PFSK-1 (cell line): ENCODE measurements around the gene MAML1.

ENCODE experiments used
- POLR2AphosphoS5 ChIP-seq: IDR thresholded peaks from 2 replicates; pipeline ENCODE4 v1.6.1; 2012; ENCODE audit warnings: low read depth, mild to moderate bottlenecking, control low read depth, low read length, moderate library complexity
- TAF1 ChIP-seq: IDR thresholded peaks from 2 replicates; pipeline ENCODE4 v1.6.1; 2012; ENCODE audit warnings: low read length, control low read depth, borderline replicate concordance; ENCODE audit not compliant: insufficient read depth
- TF ChIP-seq, protein P1 (sequence below), 2 experiments: IDR thresholded peaks; 2 replicates each; pipeline versions ENCODE4 v1.6.1 to v1.8.0; 2011 to 2012; ENCODE audit warnings: low read depth in 2 of 2, low read length in 2 of 2, control low read depth in 1 of 2, inconsistent platforms in 1 of 2, mild to moderate bottlenecking in 1 of 2, moderate library complexity in 1 of 2; ENCODE audit not compliant: insufficient read depth in 1 of 2

DNA sequence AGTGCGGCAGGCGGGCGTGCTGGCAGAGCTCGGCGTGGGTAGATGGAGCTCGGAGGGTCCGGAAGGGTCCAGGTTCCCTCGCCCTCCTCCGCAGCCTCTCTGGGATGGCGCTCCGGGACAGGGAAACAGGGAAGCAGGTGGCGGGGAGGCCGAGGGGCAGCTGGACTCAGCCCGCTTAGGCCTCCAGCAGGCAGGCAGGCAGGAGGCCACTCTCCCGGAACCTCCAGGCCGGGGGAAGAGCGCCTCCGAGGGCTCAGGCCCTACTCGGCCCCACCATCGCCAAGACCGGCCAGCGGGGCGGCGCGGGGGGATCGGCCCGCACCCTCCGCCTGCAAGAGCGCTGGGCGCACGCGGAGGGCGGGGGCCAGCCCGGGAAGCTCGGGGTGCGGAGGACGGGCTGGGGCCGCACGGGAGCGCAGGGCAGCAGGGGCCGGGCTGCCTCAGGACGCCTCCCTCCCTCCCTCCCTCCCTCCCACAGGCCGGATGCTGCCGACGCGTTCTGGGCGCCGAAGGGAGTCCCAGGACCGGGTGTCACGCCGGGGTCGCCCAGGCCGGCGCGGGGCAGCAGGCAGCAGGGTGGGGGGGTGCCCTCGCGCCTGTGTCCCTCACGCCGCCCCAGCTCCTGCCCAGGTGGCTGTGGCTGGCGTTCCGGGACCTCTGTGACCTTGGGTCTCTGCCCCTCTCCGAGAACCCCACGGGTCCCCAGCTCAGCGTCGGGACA, 73.1 kb downstream of the MAML1 start:
- TF ChIP-seq POLR2AphosphoS5 = no peak
- no peak for TF ChIP-seq TAF1
- TF ChIP-seq, protein P1, sequence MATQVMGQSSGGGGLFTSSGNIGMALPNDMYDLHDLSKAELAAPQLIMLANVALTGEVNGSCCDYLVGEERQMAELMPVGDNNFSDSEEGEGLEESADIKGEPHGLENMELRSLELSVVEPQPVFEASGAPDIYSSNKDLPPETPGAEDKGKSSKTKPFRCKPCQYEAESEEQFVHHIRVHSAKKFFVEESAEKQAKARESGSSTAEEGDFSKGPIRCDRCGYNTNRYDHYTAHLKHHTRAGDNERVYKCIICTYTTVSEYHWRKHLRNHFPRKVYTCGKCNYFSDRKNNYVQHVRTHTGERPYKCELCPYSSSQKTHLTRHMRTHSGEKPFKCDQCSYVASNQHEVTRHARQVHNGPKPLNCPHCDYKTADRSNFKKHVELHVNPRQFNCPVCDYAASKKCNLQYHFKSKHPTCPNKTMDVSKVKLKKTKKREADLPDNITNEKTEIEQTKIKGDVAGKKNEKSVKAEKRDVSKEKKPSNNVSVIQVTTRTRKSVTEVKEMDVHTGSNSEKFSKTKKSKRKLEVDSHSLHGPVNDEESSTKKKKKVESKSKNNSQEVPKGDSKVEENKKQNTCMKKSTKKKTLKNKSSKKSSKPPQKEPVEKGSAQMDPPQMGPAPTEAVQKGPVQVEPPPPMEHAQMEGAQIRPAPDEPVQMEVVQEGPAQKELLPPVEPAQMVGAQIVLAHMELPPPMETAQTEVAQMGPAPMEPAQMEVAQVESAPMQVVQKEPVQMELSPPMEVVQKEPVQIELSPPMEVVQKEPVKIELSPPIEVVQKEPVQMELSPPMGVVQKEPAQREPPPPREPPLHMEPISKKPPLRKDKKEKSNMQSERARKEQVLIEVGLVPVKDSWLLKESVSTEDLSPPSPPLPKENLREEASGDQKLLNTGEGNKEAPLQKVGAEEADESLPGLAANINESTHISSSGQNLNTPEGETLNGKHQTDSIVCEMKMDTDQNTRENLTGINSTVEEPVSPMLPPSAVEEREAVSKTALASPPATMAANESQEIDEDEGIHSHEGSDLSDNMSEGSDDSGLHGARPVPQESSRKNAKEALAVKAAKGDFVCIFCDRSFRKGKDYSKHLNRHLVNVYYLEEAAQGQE (IDR thresholded peaks at IDR 0.05; ENCODE audit: insufficient read depth in 1 of 2, low read depth in 2 of 2, low read length in 2 of 2) = no peak
